Effector memory CD4-positive, alpha-beta T cell (primary cell): ENCODE data around the gene FAM107A.

Experiments
- DNase-seq, 3 donors: peaks; one replicate each; pipeline ENCODE4 v3.0.0-alpha.2; 2020
- H3K27ac ChIP-seq: 2 replicates; pipeline ENCODE4 v1.7.0; 2013; ENCODE audit warnings: mild to moderate bottlenecking, low read length, moderate library complexity; ENCODE audit not compliant: insufficient read depth, poor library complexity, severe bottlenecking
- H3K27me3 ChIP-seq: replicated peaks from 2 replicates; pipeline ENCODE4 v1.7.0; 2013; ENCODE audit warnings: mild to moderate bottlenecking, low read length; ENCODE audit not compliant: insufficient read depth, control insufficient read depth, poor library complexity, severe bottlenecking
- H3K36me3 ChIP-seq: 2 replicates; pipeline ENCODE4 v1.7.0; 2013; ENCODE audit warnings: mild to moderate bottlenecking, low read length, moderate library complexity; ENCODE audit not compliant: control insufficient read depth, insufficient read depth
- H3K4me1 ChIP-seq: 2 replicates; pipeline ENCODE4 v1.7.0; 2013; ENCODE audit warnings: low read length, mild to moderate bottlenecking; ENCODE audit not compliant: control insufficient read depth, insufficient read depth, poor library complexity, severe bottlenecking
- H3K4me3 ChIP-seq: 2 replicates; pipeline ENCODE4 v1.7.0; 2013; ENCODE audit warnings: low read length, low read depth, mild to moderate bottlenecking; ENCODE audit not compliant: insufficient read depth, poor library complexity, severe bottlenecking
- H3K9me3 ChIP-seq: 2 replicates; pipeline ENCODE4 v1.7.0; 2013; ENCODE audit warnings: mild to moderate bottlenecking, low read length, moderate library complexity; ENCODE audit not compliant: control insufficient read depth

Gene FAM107A

DNA sequence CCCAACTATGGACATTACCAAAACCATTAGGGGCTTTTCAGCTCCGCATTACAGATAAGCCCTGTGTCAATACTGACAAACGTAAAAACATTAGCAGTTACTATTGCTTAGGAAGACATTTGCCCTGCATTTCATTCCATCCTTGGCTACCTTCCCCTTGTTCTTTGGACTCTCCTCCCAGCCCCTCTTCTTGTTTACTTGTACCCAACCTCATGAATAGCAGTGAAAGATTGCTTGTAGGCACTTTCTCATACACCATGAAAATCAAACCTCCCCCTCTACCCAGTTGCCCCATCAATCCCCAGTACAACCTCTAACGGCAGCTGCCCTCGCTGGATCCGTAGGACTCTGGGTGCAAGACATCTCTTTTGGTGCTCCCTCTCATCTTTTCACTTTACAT is 16.9 kb upstream of the FAM107A start:
- DNase-seq = no peak
- no peak overlapping the region for H3K27ac ChIP-seq
- H3K9me3 ChIP-seq = no peaks in the 10 kb centered on the region
- no peaks in the 10 kb centered on the region for H3K4me1 ChIP-seq
- H3K36me3 ChIP-seq = no peaks in the 10 kb centered on the region
- H3K27me3 ChIP-seq = no peaks in the 10 kb centered on the region
- no peak overlapping the region for H3K4me3 ChIP-seq

- Histone ChIP-seq H3K27me3 (peaks cover 12% of the 10 kb centered on the region), H3K4me1 (no peaks in the 10 kb centered on the region)
- no peak for DNase-seq
These were observed 14.6 kb upstream of the FAM107A start for GRCh38 chr3:58591517-58592510.

GRCh38 chr3:58588030-58588614 is 10.9 kb upstream of the FAM107A start:
- H3K27ac ChIP-seq = no peak overlapping the region
- H3K9me3 ChIP-seq = no peaks in the 10 kb centered on the region
- H3K4me3 ChIP-seq = no peak overlapping the region
- H3K4me1 ChIP-seq = peaks cover 6% of the 10 kb centered on the region
- no peak for DNase-seq
- H3K27me3 ChIP-seq = peaks cover 20% of the 10 kb centered on the region
- no peaks in the 10 kb centered on the region for H3K36me3 ChIP-seq

More at GRCh38 chr3:58591517-58592510, 14.6 kb upstream of the FAM107A start:
- H3K9me3 ChIP-seq = no peaks in the 10 kb centered on the region
- no peak overlapping the region for H3K27ac ChIP-seq
- no peak overlapping the region for H3K4me3 ChIP-seq
- no peaks in the 10 kb centered on the region for H3K36me3 ChIP-seq

- Histone ChIP-seq H3K4me1 (peaks cover 6% of the 10 kb centered on the region), H3K9me3 (no peaks in the 10 kb centered on the region), H3K4me3 (no peak overlapping the region), H3K27ac (no peak overlapping the region), H3K36me3 (no peaks in the 10 kb centered on the region), H3K27me3 (peaks cover 20% of the 10 kb centered on the region)
- DNase-seq = no peak
These were observed 9.6 kb upstream of the FAM107A start for GRCh38 chr3:58586776-58587192.

- H3K4me3 ChIP-seq = peak overlapping the region; percentile 67
- H3K4me1 ChIP-seq = peaks cover 6% of the 10 kb centered on the region
- H3K27me3 ChIP-seq = peaks cover 20% of the 10 kb centered on the region
- no peak overlapping the region for H3K27ac ChIP-seq
- no peaks in the 10 kb centered on the region for H3K9me3 ChIP-seq
- H3K36me3 ChIP-seq = no peaks in the 10 kb centered on the region
- DNase-seq = no peak
These were observed 8.8 kb upstream of the FAM107A start for GRCh38 chr3:58585994-58586393.

DNA sequence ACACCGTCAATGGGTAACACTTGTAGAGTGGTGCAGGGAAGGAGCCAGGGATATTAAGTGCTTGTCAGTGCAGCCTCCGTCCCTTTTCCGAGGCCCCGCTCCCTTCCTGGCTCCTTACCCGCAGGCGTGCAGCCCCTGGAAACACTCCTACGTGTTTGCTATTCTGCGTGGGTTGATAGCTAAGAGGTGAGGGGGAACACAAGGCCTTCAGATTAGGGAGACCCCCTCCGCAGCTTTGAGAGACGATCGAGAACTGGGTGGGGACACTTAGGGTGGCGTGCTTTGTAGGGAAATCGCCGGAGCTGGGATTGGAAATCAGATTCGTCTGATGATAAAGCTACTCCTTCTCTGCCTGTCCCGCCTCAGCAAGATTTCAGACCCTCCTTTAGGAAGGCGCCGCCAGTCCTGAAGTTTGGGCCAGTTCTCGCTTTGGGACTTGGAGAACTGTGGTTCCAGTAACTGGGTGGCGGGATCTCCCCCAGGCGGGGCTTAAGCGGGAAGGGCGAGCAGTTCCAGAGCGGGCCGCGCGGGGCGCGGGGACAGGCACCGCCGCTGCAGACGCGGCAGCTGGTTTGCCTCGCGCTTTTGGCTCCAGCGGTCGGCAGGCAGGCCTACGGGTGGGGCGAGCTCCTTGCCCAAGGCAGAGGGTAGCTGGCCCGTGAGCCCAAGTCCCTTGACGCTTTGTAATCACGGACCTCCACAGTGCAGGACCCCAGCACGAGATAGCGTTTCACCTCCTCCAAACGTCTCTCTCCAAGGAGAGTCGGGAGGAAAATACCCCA is 8.0 kb upstream of the FAM107A start:
- Histone ChIP-seq H3K9me3 (no peaks in the 10 kb centered on the region), H3K27ac (no peak overlapping the region), H3K4me3 (peak overlapping the region; percentile 67), H3K4me1 (peaks cover 6% of the 10 kb centered on the region), H3K36me3 (no peaks in the 10 kb centered on the region), H3K27me3 (peaks cover 20% of the 10 kb centered on the region)
- DNase-seq = peak in 1 of 3 donors; percentile 12

GRCh38 chr3:58584690-58585004 is 7.5 kb upstream of the FAM107A start:
- Histone ChIP-seq H3K9me3 (no peaks in the 10 kb centered on the region), H3K27ac (no peak overlapping the region), H3K36me3 (no peaks in the 10 kb centered on the region), H3K27me3 (peaks cover 20% of the 10 kb centered on the region), H3K4me3 (peak overlapping the region; percentile 67), H3K4me1 (peaks cover 6% of the 10 kb centered on the region)
- DNase-seq = no peak

GRCh38 chr3:58581328-58582091 is 4.3 kb upstream of the FAM107A start:
- DNase-seq = no peak
- Histone ChIP-seq H3K9me3 (no peaks in the 10 kb centered on the region), H3K27ac (no peak overlapping the region), H3K4me1 (peaks cover 6% of the 10 kb centered on the region), H3K4me3 (no peak overlapping the region), H3K27me3 (peaks cover 5% of the 10 kb centered on the region), H3K36me3 (no peaks in the 10 kb centered on the region)

DNA sequence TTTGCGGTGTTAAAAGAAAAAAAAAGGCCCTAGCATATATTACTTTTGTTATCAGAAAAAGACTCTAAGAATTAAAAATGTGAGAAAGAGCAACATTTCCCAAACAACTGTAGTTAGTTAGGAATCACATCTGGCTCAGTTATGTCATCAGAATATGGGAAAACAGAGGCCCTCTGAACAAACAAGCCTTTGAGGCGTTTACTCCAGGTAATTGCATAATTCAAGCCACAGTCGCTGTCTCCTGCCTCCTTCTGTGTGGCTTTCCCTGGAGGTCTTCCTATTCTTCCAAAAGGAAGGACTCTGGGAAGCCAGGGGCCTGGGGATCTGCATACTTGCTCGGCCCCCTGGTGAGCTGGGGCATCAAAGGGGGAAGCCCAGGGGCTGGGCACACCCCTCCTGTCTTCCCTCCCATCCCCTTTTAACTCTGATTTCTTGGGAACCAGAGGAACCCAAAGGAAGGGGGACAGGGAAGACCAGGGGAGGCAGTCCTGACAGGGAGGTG is 3.7 kb upstream of the FAM107A start:
- Histone ChIP-seq H3K27me3 (peaks cover under 1% of the 10 kb centered on the region), H3K27ac (no peak overlapping the region), H3K36me3 (no peaks in the 10 kb centered on the region), H3K4me1 (peaks cover 6% of the 10 kb centered on the region), H3K4me3 (no peak overlapping the region), H3K9me3 (no peaks in the 10 kb centered on the region)
- no peak for DNase-seq
